Astrocyte of the hippocampus (primary cell): ENCODE data around the gene HAND1.

Experiments used
- DNase-seq: peaks from one replicate; pipeline ENCODE4 v3.0.0; 2011; ENCODE audit warnings: low read depth, low spot score

The HAND1 gene

DNA sequence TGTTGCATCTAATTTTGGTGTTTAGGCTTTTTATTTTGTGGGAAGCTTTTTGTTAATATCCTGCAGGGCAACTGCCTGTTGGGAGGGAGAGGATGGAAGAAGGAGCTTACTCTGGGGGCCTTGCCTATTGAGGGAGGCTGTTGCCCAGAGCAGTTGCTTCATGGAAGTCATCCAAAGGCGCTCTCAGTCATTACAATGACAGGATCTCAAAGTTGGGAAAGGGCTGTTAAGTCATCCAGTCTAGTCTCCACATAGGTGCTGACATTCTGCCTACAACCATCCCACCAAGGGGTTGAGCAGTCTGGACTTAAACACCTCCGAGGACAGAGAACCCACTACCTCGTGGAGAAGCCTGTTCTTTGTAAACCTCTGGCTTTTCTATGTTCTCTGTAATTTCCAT, 19.0 kb downstream of the HAND1 start:
- no peak for DNase-seq

GRCh38 chr5:154456540-154456939, 21.5 kb downstream of the HAND1 start:
- no peak for DNase-seq

DNA sequence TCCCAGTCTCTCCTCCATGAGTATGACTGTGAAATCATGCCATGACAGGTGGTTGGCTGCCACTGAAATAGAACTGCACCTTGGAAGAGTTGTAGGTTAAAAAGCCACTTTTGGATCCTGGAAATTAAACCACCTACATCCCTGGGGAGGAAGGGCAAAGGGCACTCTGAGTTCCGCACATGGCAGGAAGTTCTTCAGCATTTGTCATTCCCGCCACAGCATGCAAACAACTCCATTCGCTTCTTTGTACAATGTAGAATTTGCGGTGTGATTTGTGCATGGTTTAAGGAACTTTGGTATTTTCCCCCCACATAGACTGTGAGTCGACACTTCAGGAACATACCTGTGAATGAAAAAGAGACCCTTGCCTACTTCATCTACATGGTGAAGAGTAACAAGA, 22.4 kb downstream of the HAND1 start:
- no peak for DNase-seq

- DNase-seq, result no peak
These were observed 26.1 kb downstream of the HAND1 start for GRCh38 chr5:154451957-154452356.

- DNase-seq, result no peak
These were observed 28.2 kb downstream of the HAND1 start for GRCh38 chr5:154449786-154450185.

- no peak for DNase-seq
These were observed 30.8 kb downstream of the HAND1 start for GRCh38 chr5:154447089-154447725.

DNA sequence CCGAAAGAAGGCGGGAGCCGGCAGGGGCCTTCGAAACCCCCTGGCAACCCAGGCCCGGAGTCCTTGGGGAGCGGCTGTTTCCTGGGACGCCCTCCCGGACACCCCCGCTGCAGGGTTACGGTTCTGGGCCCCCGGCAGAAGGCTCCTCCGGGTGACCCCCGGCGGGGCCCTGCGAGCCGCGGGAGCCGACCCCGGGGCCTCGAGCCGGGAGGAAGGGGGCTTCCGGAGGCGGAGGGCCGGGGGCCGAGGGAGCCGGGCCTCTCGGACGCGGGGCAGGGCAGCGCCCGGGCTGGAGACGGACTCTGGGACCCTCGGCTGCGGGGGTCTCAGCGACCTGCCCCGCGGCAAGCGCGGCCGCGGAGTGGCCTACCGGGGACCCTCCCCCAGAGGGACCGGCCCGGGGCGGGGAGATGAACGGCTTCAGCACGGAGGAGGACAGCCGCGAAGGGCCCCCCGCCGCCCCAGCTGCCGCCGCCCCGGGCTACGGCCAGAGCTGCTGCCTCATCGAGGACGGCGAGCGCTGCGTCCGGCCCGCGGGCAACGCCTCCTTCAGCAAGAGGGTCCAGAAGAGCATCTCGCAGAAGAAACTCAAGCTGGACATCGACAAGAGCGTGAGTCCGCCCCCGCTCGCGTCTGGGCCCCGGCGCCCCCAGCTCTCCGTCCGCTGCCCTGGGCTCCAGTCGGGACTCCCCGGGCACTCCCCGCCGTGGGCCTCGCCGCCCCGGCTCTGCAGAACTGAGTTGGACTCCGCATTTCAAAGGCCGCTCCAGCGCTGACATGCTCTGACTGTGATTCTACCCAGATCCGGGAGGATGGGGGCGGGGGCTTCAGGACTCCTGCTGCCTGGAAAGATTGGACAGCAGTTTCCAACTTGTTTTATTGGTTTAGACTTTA, 31.6 kb downstream of the HAND1 start:
- peak; percentile 80 for DNase-seq

- peak; percentile 98 for DNase-seq
These were observed 32.4 kb downstream of the HAND1 start, which contains the start of gene SAP30L for GRCh38 chr5:154445422-154446194. Gene SAP30L, plus strand, starts transcription at chr5:154445997. Its CDS starts 608 bp downstream, at chr5:154446605.

- DNase-seq, result peak; percentile 40
These were observed 33.2 kb downstream of the HAND1 start for GRCh38 chr5:154444556-154445421.

- DNase-seq, result no peak
These were observed 35.2 kb downstream of the HAND1 start for GRCh38 chr5:154442801-154443200.

GRCh38 chr5:154440540-154440939, 37.5 kb downstream of the HAND1 start:
- no peak for DNase-seq

GRCh38 chr5:154437281-154437965, 40.6 kb downstream of the HAND1 start:
- DNase-seq, result no peak

- no peak for DNase-seq
These were observed 42.8 kb downstream of the HAND1 start for GRCh38 chr5:154435226-154435625.

GRCh38 chr5:154430961-154431630, 46.9 kb downstream of the HAND1 start:
- no peak for DNase-seq

- no peak for DNase-seq
These were observed 47.6 kb downstream of the HAND1 start for GRCh38 chr5:154430466-154430865.

GRCh38 chr5:154429341-154429740, 48.7 kb downstream of the HAND1 start:
- no peak for DNase-seq

DNA sequence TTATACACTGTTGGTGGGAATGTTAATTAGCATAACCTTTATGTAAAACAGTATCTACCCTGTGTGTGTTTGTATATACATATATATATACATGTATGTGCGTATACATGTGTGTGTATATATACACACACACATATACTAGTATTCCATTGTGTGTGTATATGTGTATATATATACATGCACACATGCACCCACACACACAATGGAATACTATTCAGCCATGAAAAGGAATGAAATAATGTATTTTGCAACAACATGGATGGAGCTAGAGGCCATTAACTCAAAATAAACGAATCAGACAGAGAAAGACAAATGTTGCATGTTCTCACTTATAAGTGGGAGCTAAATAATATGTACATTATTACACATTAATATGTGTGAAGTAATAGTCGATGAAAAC, 49.8 kb downstream of the HAND1 start:
- no peak for DNase-seq
